Neural cell (in vitro differentiated cells): ENCODE data around the gene ERH.

Experiments
- EP300 ChIP-seq: fragments of 450-650 bp; conservative IDR thresholded peaks from 2 replicates; pipeline ENCODE4 v1.6.1; 2014; ENCODE audit warnings: antibody characterized with exemption, mild to moderate bottlenecking, moderate library complexity; ENCODE audit not compliant: poor library complexity, severe bottlenecking
- EZH2 ChIP-seq: fragments of 200-600, 300-800 bp; shearing (Covaris generic), sonication (generic); IDR thresholded peaks from 2 replicates; pipeline ENCODE4 v1.6.1; 2014; ENCODE audit warnings: antibody characterized with exemption, low read length, borderline replicate concordance, mild to moderate bottlenecking; ENCODE audit not compliant: insufficient read depth, poor library complexity, severe bottlenecking
- POLR2AphosphoS5 ChIP-seq: IDR thresholded peaks from 2 replicates; pipeline ENCODE4 v1.6.1; 2012
- RAD21 ChIP-seq: fragments of 450-650 bp; conservative IDR thresholded peaks from 2 replicates; pipeline ENCODE4 v1.6.1; 2014; ENCODE audit warnings: antibody characterized with exemption, mild to moderate bottlenecking, moderate library complexity
- TAF1 ChIP-seq: IDR thresholded peaks from 2 replicates; pipeline ENCODE4 v1.6.1; 2012; ENCODE audit warnings: low read depth
- TF ChIP-seq, protein P1 (sequence below): fragments of 450-650 bp; IDR thresholded peaks from 2 replicates; pipeline ENCODE4 v1.5.1; 2014; ENCODE audit warnings: antibody characterized with exemption, mild to moderate bottlenecking, moderate library complexity; ENCODE audit not compliant: poor library complexity, severe bottlenecking
- TF ChIP-seq, protein P2 (sequence below): IDR thresholded peaks from 2 replicates; pipeline ENCODE4 v1.6.1; 2012; ENCODE audit warnings: borderline replicate concordance

DNA sequence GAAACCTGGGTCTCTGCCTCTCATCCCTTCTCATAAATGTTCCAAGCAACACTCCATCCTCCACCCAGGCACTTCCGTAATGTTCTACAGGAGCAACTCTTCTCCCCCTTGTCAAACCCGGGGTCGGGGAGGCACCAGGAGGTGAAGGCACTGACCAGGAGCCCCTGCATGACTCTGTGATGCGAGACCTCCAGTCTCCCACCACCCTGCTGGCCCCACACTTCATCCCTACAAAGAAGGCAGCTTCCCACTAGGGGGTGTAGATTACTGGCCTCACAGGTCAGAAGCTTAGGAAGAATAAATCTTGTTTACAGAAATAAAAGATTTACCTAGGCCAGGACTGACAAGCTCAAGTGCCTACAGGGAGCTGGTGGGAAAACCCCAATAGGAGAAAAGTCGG lies 47.2 kb downstream of the ERH start:
- TF ChIP-seq, protein P1, sequence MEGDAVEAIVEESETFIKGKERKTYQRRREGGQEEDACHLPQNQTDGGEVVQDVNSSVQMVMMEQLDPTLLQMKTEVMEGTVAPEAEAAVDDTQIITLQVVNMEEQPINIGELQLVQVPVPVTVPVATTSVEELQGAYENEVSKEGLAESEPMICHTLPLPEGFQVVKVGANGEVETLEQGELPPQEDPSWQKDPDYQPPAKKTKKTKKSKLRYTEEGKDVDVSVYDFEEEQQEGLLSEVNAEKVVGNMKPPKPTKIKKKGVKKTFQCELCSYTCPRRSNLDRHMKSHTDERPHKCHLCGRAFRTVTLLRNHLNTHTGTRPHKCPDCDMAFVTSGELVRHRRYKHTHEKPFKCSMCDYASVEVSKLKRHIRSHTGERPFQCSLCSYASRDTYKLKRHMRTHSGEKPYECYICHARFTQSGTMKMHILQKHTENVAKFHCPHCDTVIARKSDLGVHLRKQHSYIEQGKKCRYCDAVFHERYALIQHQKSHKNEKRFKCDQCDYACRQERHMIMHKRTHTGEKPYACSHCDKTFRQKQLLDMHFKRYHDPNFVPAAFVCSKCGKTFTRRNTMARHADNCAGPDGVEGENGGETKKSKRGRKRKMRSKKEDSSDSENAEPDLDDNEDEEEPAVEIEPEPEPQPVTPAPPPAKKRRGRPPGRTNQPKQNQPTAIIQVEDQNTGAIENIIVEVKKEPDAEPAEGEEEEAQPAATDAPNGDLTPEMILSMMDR = no peak
- TF ChIP-seq TAF1 (no peak), EP300 (no peak), EZH2 (no peak), POLR2AphosphoS5 (no peak), RAD21 (no peak)
- TF ChIP-seq, protein P2, sequence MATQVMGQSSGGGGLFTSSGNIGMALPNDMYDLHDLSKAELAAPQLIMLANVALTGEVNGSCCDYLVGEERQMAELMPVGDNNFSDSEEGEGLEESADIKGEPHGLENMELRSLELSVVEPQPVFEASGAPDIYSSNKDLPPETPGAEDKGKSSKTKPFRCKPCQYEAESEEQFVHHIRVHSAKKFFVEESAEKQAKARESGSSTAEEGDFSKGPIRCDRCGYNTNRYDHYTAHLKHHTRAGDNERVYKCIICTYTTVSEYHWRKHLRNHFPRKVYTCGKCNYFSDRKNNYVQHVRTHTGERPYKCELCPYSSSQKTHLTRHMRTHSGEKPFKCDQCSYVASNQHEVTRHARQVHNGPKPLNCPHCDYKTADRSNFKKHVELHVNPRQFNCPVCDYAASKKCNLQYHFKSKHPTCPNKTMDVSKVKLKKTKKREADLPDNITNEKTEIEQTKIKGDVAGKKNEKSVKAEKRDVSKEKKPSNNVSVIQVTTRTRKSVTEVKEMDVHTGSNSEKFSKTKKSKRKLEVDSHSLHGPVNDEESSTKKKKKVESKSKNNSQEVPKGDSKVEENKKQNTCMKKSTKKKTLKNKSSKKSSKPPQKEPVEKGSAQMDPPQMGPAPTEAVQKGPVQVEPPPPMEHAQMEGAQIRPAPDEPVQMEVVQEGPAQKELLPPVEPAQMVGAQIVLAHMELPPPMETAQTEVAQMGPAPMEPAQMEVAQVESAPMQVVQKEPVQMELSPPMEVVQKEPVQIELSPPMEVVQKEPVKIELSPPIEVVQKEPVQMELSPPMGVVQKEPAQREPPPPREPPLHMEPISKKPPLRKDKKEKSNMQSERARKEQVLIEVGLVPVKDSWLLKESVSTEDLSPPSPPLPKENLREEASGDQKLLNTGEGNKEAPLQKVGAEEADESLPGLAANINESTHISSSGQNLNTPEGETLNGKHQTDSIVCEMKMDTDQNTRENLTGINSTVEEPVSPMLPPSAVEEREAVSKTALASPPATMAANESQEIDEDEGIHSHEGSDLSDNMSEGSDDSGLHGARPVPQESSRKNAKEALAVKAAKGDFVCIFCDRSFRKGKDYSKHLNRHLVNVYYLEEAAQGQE = no peak
